Measurements from ENCODE around the gene COX8A.
"Not testable (repeated sequence)": the region's sequence is repeated elsewhere in the genome, so short reads cannot be mapped to it uniquely, and the experiment has no call there.

Gene COX8A

DNA sequence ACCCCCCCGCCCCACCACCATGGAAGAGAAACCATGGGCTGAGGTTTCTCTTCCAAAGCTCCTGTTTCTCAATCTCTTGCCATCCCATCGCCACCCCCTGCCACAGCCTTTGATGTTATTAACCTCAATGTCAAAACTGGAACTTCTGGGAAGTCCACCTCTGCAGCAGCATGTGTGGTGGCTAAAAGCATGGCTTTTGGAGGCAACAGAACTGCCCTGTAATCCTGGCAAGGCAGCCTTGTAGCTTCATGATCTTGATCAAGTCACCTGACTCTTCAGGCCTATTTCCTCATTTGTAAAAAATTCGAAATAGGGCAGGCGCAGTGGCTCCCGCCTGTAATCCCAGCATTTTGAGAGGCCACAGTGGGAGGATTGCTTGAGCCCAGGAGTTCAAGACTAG is 3.5 kb upstream of the COX8A start:
- DNase-seq = no peak

DNA sequence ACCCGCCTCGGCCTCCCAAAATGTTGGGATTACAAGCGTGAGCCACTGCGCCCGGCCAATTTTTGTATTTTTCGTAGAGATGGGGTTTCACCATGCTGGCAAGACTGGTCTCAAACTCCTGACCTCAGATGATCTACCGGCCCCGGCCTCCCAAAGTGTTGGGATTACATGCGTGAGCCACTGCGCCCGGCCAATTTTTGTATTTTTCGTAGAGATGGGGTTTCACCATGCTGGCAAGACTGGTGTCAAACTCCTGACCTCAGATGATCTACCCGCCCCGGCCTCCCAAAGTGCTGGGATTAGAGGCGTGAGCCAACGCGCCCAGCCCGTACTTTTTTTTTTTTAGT is 535 bp upstream of the COX8A start:
- DNase-seq = not testable (repeated sequence)

GRCh38 chr11:63978551-63979239 is 4.3 kb downstream of the COX8A start:
- no peak for DNase-seq

DNA sequence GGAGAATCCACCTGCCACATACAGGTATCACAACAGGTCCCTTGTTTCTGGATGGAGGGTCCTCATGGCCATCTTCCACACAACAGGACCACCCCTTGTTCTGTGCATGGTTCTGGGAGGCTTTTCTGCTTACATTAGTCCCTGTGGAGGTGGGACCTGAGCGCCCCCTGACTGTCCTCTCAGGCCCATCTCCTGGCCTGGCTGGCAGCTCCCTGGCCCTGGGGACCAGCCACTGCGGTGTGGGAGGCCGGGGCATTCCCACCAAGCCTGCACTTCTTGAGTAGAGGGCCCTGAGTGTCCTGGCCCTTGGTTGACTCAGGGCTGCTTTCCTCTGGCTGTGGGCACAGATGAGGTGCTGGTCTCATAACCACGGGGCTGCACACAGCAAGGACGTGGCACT is 5.0 kb downstream of the COX8A start:
- no peak for DNase-seq

GRCh38 chr11:63985812-63986155 is 11.4 kb downstream of the COX8A start:
- peak in 1 of 2 experiments; percentile 82 for DNase-seq

DNA sequence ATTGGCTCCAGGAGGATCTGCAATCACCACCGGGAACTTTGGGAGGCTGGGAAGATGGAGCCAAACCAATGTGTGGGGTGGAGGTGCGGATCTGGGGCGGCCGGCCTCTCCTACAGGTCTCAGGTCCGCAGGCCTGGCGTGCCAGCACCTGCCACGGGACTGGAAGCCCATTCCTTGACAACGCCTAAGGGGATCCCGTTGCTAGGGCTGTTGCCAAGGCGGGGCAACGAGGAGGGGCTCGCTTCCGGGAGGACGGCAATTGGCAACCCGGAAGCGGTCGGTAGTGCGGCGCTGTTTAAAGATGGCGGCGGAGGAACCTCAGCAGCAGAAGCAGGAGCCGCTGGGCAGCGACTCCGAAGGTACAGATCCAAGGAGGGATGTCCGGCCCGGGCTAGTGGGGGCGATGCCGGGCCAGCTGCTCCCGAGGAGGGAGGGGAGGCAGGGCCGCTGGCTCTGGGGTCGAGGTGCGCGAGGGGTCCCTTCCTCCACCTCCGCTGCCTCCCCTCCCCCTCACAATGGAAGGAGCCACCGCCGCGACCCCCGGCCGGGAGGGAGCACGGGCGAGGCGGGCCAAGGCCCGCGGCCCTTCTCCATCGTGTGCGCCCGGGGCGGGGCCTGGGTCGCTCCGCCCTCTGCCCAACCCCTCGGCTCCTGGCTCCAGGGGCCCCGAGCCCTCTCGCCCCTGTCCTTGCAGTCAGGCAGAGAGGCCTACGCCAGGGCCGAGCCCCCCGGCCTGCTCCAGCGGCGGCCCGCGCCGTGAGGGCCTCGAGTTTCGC is 11.9 kb downstream of the COX8A start, which contains the start of gene OTUB1:
TSS of gene OTUB1 (plus strand) at position 283 of the 776 bp plus-strand sequence. CDS start at position 302, 19 bp downstream.
- DNase-seq = peak; percentile 97 to 99

DNA sequence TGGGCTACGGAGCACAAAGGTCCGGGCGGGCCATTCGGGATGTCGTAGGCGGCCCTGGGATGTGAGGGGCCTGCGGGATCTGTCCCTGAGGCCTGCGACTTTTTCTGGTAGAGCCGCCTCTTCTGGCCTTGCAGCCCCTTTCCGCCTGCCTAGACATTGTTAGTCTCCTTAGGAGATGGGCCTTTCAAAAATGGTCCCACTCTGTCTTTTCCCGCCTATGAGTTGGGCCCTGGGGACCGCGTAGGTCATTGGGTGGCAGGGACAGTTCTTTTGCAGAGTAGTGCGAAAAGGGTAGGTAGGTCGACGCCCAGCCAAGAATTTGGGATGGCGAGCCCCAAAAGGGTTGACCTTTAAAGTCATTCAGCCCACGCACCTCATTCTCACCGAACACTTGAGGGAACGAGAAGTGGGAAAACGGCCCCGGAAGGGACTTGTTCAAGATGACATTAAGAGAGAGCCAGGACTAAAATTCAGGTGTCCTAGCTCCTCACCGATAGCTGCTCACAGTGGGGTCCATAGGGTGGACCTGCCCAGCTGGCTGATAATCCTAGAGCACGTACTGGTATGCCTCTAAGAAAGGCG is 12.6 kb downstream of the COX8A start:
- no peak for DNase-seq

- DNase-seq = no peak
Measured at GRCh38 chr11:63991558-63991957, 17.1 kb downstream of the COX8A start.

DNA sequence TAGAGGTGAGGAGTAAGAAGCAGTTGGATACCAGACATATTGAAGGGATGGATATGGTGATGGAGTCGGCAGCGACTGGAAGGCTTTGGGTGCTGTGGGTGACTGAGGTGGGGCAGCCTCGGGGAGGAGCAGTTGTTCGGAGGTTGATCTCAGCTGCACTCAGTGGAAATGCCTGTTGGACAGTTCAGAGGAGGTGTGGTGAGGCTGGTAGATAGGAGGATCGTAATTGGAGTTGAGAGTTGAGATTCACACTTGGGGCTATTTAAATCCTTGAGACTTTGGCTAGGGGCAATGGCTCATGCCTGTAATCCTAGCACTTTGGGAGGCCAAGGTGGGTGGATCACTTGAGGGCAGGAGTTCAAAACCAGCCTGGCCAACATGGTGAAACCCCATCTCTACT is 18.7 kb downstream of the COX8A start:
- no peak for DNase-seq

DNA sequence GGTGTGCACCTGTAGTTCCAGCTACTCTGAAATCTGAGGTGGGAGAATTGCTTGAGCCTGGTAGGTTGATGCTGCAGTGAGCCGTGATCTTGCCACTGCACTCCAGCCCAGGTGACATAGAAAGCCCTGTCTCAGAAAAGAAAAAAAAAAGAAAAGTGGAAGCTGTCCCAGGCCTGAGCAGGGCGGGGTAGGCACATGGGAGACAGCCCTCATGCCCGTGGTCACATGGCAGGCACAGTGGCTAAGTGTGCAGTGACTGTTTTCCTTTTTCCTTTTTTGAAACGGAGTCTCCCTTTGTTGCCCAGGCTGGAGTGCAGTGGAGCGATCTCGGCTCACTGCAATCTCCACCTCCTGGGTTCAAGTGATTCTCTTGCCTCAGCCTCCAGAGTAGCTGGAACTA is 19.6 kb downstream of the COX8A start:
- no peak for DNase-seq

DNA sequence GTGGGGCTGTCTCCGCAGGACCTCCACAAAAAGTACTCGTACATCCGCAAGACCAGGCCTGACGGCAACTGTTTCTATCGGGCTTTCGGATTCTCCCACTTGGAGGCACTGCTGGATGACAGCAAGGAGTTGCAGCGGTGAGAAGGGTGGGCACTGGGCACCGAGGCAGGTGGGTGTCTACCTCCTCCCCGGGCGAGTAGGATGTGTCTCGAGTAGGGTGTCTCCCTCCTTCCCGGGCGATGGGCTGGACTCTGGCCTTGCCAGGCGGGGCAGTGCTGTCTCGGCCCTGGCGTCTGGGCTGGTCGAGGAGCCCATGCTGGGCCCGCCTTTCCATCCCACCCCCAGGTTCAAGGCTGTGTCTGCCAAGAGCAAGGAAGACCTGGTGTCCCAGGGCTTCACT is 22.1 kb downstream of the COX8A start:
- no peak for DNase-seq

- DNase-seq = no peak
Measured at GRCh38 chr11:63997104-63997700, 22.8 kb downstream of the COX8A start.

DNA sequence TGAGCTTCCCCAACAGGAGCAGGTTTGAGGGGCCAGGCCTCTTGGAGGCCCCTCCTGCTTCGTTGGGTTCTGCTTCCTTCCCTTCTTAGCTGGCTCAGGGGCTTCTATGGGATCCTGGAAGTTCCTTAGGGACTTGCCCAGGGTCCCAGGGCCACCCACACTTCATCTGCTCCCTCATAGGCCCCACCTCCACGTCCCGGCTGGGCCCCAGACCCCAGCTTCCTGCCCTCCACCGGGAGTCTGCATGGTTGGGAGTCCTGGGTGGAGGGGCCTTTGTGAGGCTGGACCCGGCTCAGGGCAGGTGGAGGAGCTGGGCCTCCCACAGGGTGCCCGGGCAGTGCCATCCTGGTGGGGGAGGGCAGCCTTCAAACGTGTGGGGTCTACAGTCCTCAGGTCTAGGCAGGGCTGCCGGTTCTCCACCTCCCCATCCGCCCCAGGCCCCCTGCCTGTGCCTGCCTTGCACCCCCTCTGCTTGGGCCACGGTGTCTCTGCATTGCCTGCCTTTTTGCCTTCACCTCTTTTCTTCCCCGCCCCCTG is 23.4 kb downstream of the COX8A start:
- DNase-seq = no peak

- DNase-seq = peak; percentile 49 to 82
Measured at GRCh38 chr11:63998558-63999348, 24.3 kb downstream of the COX8A start.

- DNase-seq = peak; percentile 83 to 95
Measured at GRCh38 chr11:63999349-64000025, 25.1 kb downstream of the COX8A start.

- DNase-seq = peak in 1 of 2 experiments; percentile 84
Measured at GRCh38 chr11:64000026-64000739, 25.8 kb downstream of the COX8A start.

DNA sequence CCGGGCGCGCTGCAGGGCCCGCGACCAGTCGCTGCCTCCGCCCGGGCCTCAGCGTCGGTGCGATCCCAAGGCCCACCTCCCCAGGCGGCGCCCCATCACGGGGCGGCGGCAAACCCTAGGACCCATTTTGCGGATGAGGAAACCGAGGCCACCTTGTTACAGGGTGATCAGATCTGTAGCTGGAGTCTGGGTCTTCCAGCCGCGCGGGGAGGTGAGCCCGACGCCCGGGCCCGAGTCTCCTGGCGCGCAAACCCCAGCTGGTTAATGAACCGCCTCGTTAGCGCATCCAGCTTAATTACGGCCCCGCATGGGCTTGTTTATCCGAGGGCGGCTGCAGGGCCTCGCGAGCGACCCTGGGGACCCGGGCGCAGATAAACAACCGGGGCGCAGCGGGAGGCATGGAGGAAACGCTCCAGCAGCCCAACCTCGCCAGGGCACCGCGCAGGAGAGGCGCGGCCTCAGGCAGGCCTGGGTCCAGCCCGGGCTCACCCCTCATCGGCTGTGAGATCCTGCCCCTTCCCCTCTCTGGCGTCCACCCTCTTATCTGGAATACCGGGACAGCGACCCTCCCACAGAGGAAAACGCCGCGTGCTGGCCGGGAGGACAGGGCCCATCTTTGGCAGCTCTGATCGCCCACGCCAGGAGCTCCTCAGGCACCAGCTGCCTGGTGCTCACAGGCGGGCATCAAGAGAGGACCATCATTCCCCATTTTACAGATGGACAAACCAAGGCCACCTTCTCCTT is 26.5 kb downstream of the COX8A start:
- DNase-seq = peak in 1 of 2 experiments; percentile 66

- DNase-seq = peak in 1 of 2 experiments; percentile 37
Measured at GRCh38 chr11:64001484-64002420, 27.3 kb downstream of the COX8A start.
